NB4 (cell line): Measurements from ENCODE around the gene MGAT1.
A peak's percentile ranks its signal among the peaks of the same experiment; 100 is the strongest.

Experiments used
- DNase-seq: peaks from one replicate; pipeline ENCODE4 v3.0.0; 2010; ENCODE audit warnings: low read depth
- H3K4me3 ChIP-seq: one replicate; pipeline ENCODE4 v1.5.1; 2011; ENCODE audit warnings: mild to moderate bottlenecking, low read depth, low read length, moderate library complexity
- CTCF ChIP-seq: IDR thresholded peaks from one replicate; pipeline ENCODE4 v1.5.1; 2012; ENCODE audit warnings: low read depth, low read length
- MYC ChIP-seq: IDR thresholded peaks from 2 replicates; pipeline ENCODE4 v1.6.1; 2011; ENCODE audit warnings: low read depth, low read length
- POLR2A ChIP-seq: IDR thresholded peaks from 2 replicates; pipeline ENCODE4 v1.6.1; 2011; ENCODE audit warnings: mild to moderate bottlenecking; ENCODE audit not compliant: insufficient read length; ENCODE audit errors: extremely low read depth
- TF ChIP-seq, protein P1 (sequence below): IDR thresholded peaks from 2 replicates; pipeline ENCODE4 v1.6.1; 2011; ENCODE audit warnings: low read depth, low read length

The MGAT1 gene

DNA sequence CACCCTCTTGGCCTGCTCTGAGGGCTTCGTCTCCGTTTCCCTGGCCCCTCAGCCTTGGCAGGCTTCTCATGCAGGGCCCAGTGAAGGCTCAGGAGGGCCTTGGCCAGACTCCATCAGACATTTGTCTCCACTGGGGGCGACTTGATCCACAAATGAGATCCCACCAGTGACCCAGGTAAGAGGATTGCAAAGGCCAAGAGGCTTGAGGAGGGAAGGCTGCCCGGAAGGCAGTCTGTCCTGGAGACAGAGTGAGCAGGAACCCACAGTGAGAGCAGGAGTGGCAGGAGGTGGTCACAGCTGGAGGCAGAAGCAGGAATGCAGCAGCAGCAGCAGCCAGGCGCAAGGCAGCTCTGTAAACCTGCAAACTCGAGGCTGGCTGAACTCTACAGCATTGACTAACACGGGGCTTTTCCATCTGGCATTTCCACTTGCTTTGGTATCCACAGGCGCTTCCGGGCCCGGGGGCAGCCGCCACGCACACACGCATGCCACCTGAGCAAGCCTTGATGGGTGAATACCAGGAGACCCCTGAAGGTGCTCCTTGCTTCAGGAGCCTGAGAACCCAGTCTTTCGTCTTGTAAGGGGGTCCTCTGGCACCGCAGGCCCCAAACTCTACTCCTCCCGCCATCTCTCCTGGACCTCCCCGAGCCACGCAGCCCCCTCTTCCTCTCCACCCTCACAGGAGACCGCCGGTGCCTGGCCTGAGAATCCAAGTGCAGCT, 14.7 kb downstream of the MGAT1 start:
- H3K4me3 ChIP-seq = no peak overlapping the region
- TF ChIP-seq MYC (no peak), POLR2A (no peak), CTCF (no peak)
- TF ChIP-seq, protein P1, sequence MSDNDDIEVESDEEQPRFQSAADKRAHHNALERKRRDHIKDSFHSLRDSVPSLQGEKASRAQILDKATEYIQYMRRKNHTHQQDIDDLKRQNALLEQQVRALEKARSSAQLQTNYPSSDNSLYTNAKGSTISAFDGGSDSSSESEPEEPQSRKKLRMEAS = no peak
- DNase-seq = no peak

DNA sequence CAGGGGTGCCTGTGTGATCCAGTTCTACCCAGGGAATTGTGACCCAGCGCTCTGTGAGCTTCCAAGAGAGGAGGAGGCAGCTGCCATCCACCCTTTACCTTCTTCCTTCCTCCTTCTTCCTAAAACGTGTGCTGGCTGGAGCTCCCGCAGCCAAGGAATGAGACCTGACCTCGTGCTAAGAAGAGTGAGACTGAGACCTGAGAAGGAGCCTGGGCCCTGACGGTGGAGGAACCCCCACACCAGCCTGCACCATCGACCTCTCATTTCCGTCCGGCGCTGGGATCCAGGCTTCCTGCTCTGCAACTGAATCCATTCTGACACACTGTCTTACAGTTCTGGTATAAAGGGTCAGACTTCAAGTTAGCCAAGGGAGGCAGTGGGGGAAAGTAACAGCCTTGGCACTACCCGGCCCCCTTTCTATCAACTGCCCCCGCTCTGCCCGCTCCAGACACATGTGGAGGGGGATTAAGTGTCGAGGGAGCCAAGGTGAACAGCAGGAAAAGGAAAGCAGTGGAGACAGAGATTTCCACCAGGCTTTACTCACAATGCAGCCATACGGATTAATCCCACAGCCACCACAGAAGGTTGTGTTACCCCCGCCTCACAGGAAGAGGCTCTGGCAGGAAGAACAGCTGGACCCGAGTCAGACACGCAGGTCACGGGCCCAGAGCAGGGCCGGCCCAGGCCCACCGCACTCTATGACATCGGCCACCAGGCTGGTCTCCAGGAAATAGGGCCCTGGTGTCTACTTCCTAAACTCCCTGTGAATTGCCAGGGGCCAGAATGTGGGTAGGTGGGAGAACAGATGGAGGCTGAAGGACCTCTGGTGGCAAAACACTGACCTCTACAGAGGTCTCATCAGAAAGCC, 15.8 kb downstream of the MGAT1 start:
- no peak overlapping the region for H3K4me3 ChIP-seq
- DNase-seq = no peak
- TF ChIP-seq CTCF = no peak
- TF ChIP-seq, protein P1 = no peak
- no peak for TF ChIP-seq POLR2A
- no peak for TF ChIP-seq MYC

DNA sequence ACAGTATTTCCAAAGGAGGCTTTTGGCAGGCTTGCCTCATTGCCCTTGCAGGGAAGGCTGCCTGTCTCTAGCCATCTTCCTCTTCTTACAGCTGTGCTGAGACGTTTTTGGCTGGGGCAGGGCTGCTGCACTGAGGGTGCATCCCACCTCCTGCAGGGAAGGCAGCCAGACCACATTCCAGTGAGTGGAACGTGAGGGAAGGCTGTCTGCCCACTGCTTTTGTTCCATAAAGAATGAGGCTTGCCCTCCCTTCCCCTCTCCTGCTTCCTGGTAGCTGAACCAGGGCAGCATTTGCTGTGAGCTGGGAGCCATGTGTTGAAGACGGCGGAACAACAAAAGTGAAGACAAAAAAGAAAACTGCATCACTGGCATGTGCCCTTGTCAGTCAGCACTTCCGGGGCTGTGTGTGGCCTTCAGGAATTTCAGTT, 16.8 kb downstream of the MGAT1 start:
- TF ChIP-seq MYC (no peak), POLR2A (no peak), CTCF (no peak)
- TF ChIP-seq, protein P1 = no peak
- H3K4me3 ChIP-seq = no peak overlapping the region
- DNase-seq = no peak

GRCh38 chr5:180785121-180785781, 17.4 kb downstream of the MGAT1 start:
- TF ChIP-seq, protein P1 = no peak
- TF ChIP-seq POLR2A (no peak), CTCF (no peak), MYC (no peak)
- H3K4me3 ChIP-seq = no peak overlapping the region
- no peak for DNase-seq

- peak; percentile 68 for DNase-seq
- TF ChIP-seq POLR2A = no peak
- TF ChIP-seq MYC = no peak
- TF ChIP-seq, protein P1 = no peak
- peak; percentile 71 for TF ChIP-seq CTCF
- H3K4me3 ChIP-seq = no peak overlapping the region
Measured at GRCh38 chr5:180784497-180785097, 18.0 kb downstream of the MGAT1 start.
